ENCODE measurements around the gene KIFC1. TPM values are rescaled to one million over a fixed set of nuclear protein-coding genes. Genes with fewer than 3 reads are reported as not detected.

Gene KIFC1
- polyA plus RNA-seq, 3 donors = 0.14 to 0.87 (median 0.68) TPM

DNA sequence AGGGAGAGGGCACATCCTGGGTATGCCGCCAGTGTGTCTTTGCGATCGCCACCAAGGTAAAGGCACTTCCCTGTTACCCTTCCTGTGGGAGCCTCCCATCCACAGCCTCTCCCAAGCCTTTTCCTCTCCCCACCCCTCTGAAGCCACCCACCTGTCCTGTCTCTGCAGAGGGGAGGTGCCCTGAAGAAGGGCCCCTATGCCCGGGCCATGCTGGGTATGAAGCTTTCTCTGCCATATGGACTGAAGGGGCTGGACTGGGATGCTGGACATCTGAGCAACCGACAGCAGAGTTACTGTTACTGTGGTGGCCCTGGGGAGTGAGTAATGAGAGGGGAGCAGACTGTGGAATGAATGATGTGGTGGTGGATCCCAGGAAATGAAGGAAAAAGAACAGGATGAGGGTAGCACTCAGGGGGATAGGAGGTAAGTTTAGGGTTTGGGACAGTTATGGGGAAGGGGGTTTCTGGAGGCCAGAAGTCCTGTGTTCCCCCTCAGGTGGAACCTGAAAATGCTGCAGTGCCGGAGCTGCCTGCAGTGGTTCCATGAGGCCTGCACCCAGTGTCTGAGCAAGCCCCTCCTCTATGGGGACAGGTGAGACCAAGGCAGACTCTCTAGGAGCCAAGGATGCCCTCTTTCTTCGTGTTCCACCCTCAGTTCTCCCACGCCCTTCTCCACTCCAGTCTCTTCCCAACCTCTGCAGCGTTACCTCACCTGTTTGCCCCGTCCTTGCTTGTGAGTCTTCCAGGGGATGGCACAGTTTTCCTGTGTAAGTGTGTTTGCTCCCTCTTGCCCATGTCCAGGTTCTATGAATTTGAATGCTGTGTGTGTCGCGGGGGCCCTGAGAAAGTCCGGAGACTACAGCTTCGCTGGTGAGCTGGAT, 21.9 kb downstream of the KIFC1 start:
- TF ChIP-seq, protein P1, sequence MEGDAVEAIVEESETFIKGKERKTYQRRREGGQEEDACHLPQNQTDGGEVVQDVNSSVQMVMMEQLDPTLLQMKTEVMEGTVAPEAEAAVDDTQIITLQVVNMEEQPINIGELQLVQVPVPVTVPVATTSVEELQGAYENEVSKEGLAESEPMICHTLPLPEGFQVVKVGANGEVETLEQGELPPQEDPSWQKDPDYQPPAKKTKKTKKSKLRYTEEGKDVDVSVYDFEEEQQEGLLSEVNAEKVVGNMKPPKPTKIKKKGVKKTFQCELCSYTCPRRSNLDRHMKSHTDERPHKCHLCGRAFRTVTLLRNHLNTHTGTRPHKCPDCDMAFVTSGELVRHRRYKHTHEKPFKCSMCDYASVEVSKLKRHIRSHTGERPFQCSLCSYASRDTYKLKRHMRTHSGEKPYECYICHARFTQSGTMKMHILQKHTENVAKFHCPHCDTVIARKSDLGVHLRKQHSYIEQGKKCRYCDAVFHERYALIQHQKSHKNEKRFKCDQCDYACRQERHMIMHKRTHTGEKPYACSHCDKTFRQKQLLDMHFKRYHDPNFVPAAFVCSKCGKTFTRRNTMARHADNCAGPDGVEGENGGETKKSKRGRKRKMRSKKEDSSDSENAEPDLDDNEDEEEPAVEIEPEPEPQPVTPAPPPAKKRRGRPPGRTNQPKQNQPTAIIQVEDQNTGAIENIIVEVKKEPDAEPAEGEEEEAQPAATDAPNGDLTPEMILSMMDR (IDR thresholded peaks at IDR 0.05) = no peak
- H3K4me1 Mint-ChIP-seq = peaks cover 47% of the 10 kb centered on the region
- peak overlapping the region in 6 of 7 donors; percentile 26 to 82 (median 41) for H3K27ac Mint-ChIP-seq
- H3K4me1 ChIP-seq (ENCODE audit: control insufficient read depth in 1 of 2, insufficient read depth in 2 of 2, low read length in 2 of 2) = peaks cover 33 to 60% of the 10 kb centered on the region in 2 donors
- no peak overlapping the region for H3K27ac ChIP-seq (ENCODE audit: low read depth in 1 of 2, low read length in 2 of 2)
- no peak overlapping the region for H3K9ac ChIP-seq (ENCODE audit: insufficient read depth, low read length, poor library complexity, severe bottlenecking)
- no peak overlapping the region for H3K4me2 ChIP-seq (replicated peaks; ENCODE audit: extremely low read depth, low read length, poor library complexity, severe bottlenecking)
- peaks cover 41% of the 10 kb centered on the region in 2 donors for H3K36me3 Mint-ChIP-seq
- DNase-seq = no peak
- H2AFZ ChIP-seq (ENCODE audit: insufficient read depth, low read depth, low read length, poor library complexity, severe bottlenecking) = no peak overlapping the region
- no peaks in the 10 kb centered on the region for H3K27me3 ChIP-seq (ENCODE audit: control insufficient read depth in 2 of 2, insufficient read depth in 2 of 2, low read length in 2 of 2)
- intact Hi-C loops (cut with micrococcal nuclease) = loop anchor here in 1 of 2 donors (10.0 kb wide), 2 partner anchors 99 to 209 kb away; partner anchors contain the start of genes HSD17B8, RING1, RXRB and SLC39A7
- H3K27me3 Mint-ChIP-seq (ENCODE audit: low read depth in 3 of 3) = peaks cover 0 to 2% (median 0%) of the 10 kb centered on the region in 3 donors
- H3K9me3 ChIP-seq (replicated peaks in 1 of 2; ENCODE audit: control insufficient read depth in 1 of 2, insufficient read depth in 1 of 2, low read length in 2 of 2) = no peaks in the 10 kb centered on the region
- peaks cover 3 to 34% of the 10 kb centered on the region in 2 donors for H3K36me3 ChIP-seq (replicated peaks in 1 of 2; ENCODE audit: control insufficient read depth in 1 of 2, insufficient read depth in 2 of 2, low read length in 2 of 2)
- peaks cover 24% of the 10 kb centered on the region for H3K79me2 ChIP-seq (ENCODE audit: insufficient read depth, low read length)
- H3K4me3 Mint-ChIP-seq = no peak overlapping the region
- H3K9me3 Mint-ChIP-seq = peaks cover 0 to 2% (median 0%) of the 10 kb centered on the region in 7 donors
- no peak overlapping the region for H3K4me3 ChIP-seq (replicated peaks in 1 of 3; ENCODE audit: low read depth in 2 of 3, low read length in 3 of 3)
- peaks cover 4% of the 10 kb centered on the region for H4K20me1 ChIP-seq (ENCODE audit: insufficient read depth, low read length)
- WGBS (ENCODE audit: insufficient coverage) = 90% methylated on average over 3 of the region's 14 CpGs

DNA sequence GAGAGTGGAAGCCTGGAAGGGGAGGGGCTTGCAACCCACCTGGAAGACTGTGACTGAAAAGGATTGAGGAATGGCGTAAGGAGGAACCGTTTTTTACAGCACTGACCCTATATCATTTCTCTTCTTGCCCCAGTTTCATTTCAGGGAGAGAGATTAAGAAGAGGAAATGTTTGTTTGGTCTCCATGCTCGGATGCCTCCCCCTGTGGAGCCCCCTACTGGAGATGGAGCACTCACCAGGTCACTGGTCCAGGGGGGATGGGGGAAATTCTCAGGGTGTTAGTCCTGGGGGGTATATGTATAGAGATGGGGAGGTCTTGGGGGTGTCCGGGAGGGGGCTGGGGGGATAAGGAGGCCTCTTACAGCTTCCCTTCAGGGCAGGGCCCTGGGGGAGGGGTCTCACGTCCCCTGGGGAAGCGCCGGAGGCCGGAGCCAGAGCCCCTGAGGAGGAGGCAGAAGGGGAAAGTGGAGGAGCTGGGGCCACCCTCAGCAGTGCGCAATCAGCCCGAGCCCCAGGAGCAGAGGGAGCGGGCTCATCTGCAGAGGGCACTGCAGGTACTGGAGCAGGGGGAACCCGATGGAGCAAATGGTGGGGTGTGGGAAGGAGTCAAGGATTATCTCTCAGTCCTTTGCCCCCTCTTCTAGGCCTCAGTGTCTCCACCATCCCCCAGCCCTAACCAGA, 23.1 kb downstream of the KIFC1 start:
- TF ChIP-seq, protein P1 (IDR thresholded peaks at IDR 0.05) = peak; percentile 18
- Histone ChIP-seq H3K4me2 (replicated peaks; ENCODE audit: extremely low read depth, low read length, poor library complexity, severe bottlenecking) (no peak overlapping the region), H3K9ac (ENCODE audit: insufficient read depth, low read length, poor library complexity, severe bottlenecking) (no peak overlapping the region), H4K20me1 (ENCODE audit: insufficient read depth, low read length) (peaks cover 4% of the 10 kb centered on the region), H3K27me3 (ENCODE audit: control insufficient read depth in 2 of 2, insufficient read depth in 2 of 2, low read length in 2 of 2) (no peaks in the 10 kb centered on the region), H2AFZ (ENCODE audit: insufficient read depth, low read depth, low read length, poor library complexity, severe bottlenecking) (no peak overlapping the region), H3K4me1 (ENCODE audit: control insufficient read depth in 1 of 2, insufficient read depth in 2 of 2, low read length in 2 of 2) (peaks cover 34 to 67% of the 10 kb centered on the region in 2 donors), H3K27ac (ENCODE audit: low read depth in 1 of 2, low read length in 2 of 2) (no peak overlapping the region), H3K36me3 (replicated peaks in 1 of 2; ENCODE audit: control insufficient read depth in 1 of 2, insufficient read depth in 2 of 2, low read length in 2 of 2) (peaks cover 3 to 34% of the 10 kb centered on the region in 2 donors), H3K9me3 (replicated peaks in 1 of 2; ENCODE audit: control insufficient read depth in 1 of 2, insufficient read depth in 1 of 2, low read length in 2 of 2) (no peaks in the 10 kb centered on the region), H3K79me2 (ENCODE audit: insufficient read depth, low read length) (peaks cover 24% of the 10 kb centered on the region), H3K4me3 (replicated peaks in 1 of 3; ENCODE audit: low read depth in 2 of 3, low read length in 3 of 3) (no peak overlapping the region)
- peaks cover 0 to 2% (median under 1%) of the 10 kb centered on the region in 3 donors for H3K27me3 Mint-ChIP-seq (ENCODE audit: low read depth in 3 of 3)
- peak overlapping the region in 5 of 7 donors; percentile 6 to 80 (median 58) for H3K27ac Mint-ChIP-seq
- H3K9me3 Mint-ChIP-seq = peaks cover 0 to 2% (median 0%) of the 10 kb centered on the region in 7 donors
- H3K4me3 Mint-ChIP-seq = no peak overlapping the region
- intact Hi-C loops (cut with micrococcal nuclease) = loop anchor here in 1 of 2 donors (5.0 to 10.0 kb wide), 3 partner anchors 38 to 210 kb away; partner anchors contain the start of genes HSD17B8, RING1, RXRB and SLC39A7
- peaks cover 41 to 42% of the 10 kb centered on the region in 2 donors for H3K36me3 Mint-ChIP-seq
- WGBS (ENCODE audit: insufficient coverage) = 95% methylated on average over 6 of the region's 12 CpGs
- no peak for DNase-seq
- H3K4me1 Mint-ChIP-seq = peaks cover 54% of the 10 kb centered on the region
